Measurements from ENCODE around the gene CDCA5.

DNA sequence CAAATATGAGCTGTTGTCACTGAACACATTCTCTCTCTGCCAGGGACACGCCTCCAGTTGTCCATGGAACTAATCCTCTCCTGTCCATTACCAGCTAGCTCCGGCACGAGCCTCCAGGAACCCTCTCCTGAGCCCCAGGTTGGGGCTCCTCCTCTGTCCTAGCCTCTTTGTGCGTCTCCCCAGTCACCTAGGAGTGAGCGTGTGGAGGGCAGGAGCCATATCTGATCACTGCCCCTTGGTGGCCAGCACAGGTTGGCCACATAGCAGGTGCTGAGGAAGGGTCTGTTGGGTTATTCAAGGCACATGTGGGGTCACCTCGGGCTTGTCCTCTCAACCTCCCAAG is 48.0 kb upstream of the CDCA5 start:
- no peak for TF ChIP-seq POLR2A (IDR thresholded peaks at IDR 0.05)
- TF ChIP-seq, protein P1, sequence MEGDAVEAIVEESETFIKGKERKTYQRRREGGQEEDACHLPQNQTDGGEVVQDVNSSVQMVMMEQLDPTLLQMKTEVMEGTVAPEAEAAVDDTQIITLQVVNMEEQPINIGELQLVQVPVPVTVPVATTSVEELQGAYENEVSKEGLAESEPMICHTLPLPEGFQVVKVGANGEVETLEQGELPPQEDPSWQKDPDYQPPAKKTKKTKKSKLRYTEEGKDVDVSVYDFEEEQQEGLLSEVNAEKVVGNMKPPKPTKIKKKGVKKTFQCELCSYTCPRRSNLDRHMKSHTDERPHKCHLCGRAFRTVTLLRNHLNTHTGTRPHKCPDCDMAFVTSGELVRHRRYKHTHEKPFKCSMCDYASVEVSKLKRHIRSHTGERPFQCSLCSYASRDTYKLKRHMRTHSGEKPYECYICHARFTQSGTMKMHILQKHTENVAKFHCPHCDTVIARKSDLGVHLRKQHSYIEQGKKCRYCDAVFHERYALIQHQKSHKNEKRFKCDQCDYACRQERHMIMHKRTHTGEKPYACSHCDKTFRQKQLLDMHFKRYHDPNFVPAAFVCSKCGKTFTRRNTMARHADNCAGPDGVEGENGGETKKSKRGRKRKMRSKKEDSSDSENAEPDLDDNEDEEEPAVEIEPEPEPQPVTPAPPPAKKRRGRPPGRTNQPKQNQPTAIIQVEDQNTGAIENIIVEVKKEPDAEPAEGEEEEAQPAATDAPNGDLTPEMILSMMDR (IDR thresholded peaks at IDR 0.05): no peak

Data from Peyer's patch (tissue), 4 donors.